Measurements from ENCODE around the gene CFAP43.
A peak's percentile ranks its signal among the peaks of the same experiment; 100 is the strongest.

The CFAP43 gene

DNA sequence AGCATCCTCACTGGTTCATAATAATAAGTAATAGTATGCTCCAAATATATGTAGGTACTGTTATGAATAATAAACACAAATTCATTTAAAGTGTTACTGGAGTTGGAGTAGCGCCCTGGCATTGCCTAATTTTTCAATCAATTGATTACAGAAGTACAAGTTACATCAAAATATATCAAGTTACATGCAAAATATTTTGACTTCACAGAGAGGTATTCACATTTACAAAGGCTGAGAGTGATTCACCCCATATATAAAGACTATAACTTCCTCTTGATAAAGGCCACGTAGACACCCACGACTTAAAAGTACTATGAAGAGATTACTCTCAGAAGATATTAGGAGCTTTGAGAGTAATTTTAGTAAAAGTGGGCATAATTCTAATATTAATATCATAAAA, 132.9 kb downstream of the CFAP43 start:
- no peaks in the 10 kb centered on the region for H3K27me3 ChIP-seq (ENCODE audit: insufficient read depth, low read length, poor library complexity)
- H3K79me2 ChIP-seq (ENCODE audit: control insufficient read depth, insufficient read depth, low read length), result no peaks in the 10 kb centered on the region
- no peak overlapping the region for H3K56ac ChIP-seq (ENCODE audit: low read length)
- no peak overlapping the region for H4K8ac ChIP-seq (ENCODE audit: low read depth, low read length)
- WGBS (ENCODE audit: extremely low coverage, insufficient coverage, low lambda C conversion rate), result no CpG with 5 or more reads among the region's 3 CpGs
- H3K23ac ChIP-seq (ENCODE audit: low read length), result no peak overlapping the region
- H3K4me1 ChIP-seq (ENCODE audit: control insufficient read depth, low read depth, low read length), result no peaks in the 10 kb centered on the region
- no peak for DNase-seq
- H2BK120ac ChIP-seq (ENCODE audit: low read depth, low read length), result no peak overlapping the region
- no peak overlapping the region for H3K18ac ChIP-seq (ENCODE audit: low read length)
- H2BK15ac ChIP-seq (replicated peaks; ENCODE audit: low read depth), result no peak overlapping the region
- no peak overlapping the region for H3K9ac ChIP-seq (ENCODE audit: low read length)
- H3K4me2 ChIP-seq (ENCODE audit: low read length), result no peak overlapping the region
- no peak overlapping the region for H4K5ac ChIP-seq (ENCODE audit: low read length)
- no peak overlapping the region for H2BK5ac ChIP-seq (ENCODE audit: low read length)
- H2AK5ac ChIP-seq (ENCODE audit: low read length), result no peak overlapping the region
- no peak overlapping the region for H3K4me3 ChIP-seq (ENCODE audit: low read length)
- no peak overlapping the region for H3K4ac ChIP-seq (ENCODE audit: low read depth, low read length)
- H3K36me3 ChIP-seq (ENCODE audit: control insufficient read depth, insufficient read depth, low read length), result no peaks in the 10 kb centered on the region
- no peak overlapping the region for H3K27ac ChIP-seq (ENCODE audit: low read depth, low read length)
- no peaks in the 10 kb centered on the region for H3K79me1 ChIP-seq (ENCODE audit: low read length)

- no peaks in the 10 kb centered on the region for H3K36me3 ChIP-seq (ENCODE audit: control insufficient read depth, insufficient read depth, low read length)
- no CpG with 5 or more reads among the region's 4 CpGs for WGBS (ENCODE audit: extremely low coverage, insufficient coverage, low lambda C conversion rate)
- DNase-seq, result no peak
- no peaks in the 10 kb centered on the region for H3K4me1 ChIP-seq (ENCODE audit: control insufficient read depth, low read depth, low read length)
- H2BK15ac ChIP-seq (replicated peaks; ENCODE audit: low read depth), result no peak overlapping the region
- no peak overlapping the region for H3K4me2 ChIP-seq (ENCODE audit: low read length)
- no peak overlapping the region for H2BK5ac ChIP-seq (ENCODE audit: low read length)
- no peaks in the 10 kb centered on the region for H3K79me2 ChIP-seq (ENCODE audit: control insufficient read depth, insufficient read depth, low read length)
- H4K8ac ChIP-seq (ENCODE audit: low read depth, low read length), result no peak overlapping the region
- no peak overlapping the region for H3K56ac ChIP-seq (ENCODE audit: low read length)
- no peak overlapping the region for H3K27ac ChIP-seq (ENCODE audit: low read depth, low read length)
- H3K79me1 ChIP-seq (ENCODE audit: low read length), result no peaks in the 10 kb centered on the region
- no peak overlapping the region for H2AK5ac ChIP-seq (ENCODE audit: low read length)
- H3K4ac ChIP-seq (ENCODE audit: low read depth, low read length), result no peak overlapping the region
- H3K23ac ChIP-seq (ENCODE audit: low read length), result no peak overlapping the region
- H2BK120ac ChIP-seq (ENCODE audit: low read depth, low read length), result no peak overlapping the region
- no peak overlapping the region for H3K9ac ChIP-seq (ENCODE audit: low read length)
- H3K27me3 ChIP-seq (ENCODE audit: insufficient read depth, low read length, poor library complexity), result no peaks in the 10 kb centered on the region
- H3K18ac ChIP-seq (ENCODE audit: low read length), result no peak overlapping the region
- H4K5ac ChIP-seq (ENCODE audit: low read length), result no peak overlapping the region
- no peak overlapping the region for H3K4me3 ChIP-seq (ENCODE audit: low read length)
Observed at GRCh38 chr10:104098358-104098925, 133.7 kb downstream of the CFAP43 start.

- Histone ChIP-seq H3K27me3 (ENCODE audit: insufficient read depth, low read length, poor library complexity) (no peaks in the 10 kb centered on the region), H3K23ac (ENCODE audit: low read length) (no peak overlapping the region), H3K79me2 (ENCODE audit: control insufficient read depth, insufficient read depth, low read length) (no peaks in the 10 kb centered on the region), H3K79me1 (ENCODE audit: low read length) (no peaks in the 10 kb centered on the region), H2AK5ac (ENCODE audit: low read length) (no peak overlapping the region), H3K36me3 (ENCODE audit: control insufficient read depth, insufficient read depth, low read length) (no peaks in the 10 kb centered on the region), H4K5ac (ENCODE audit: low read length) (no peak overlapping the region), H3K4me2 (ENCODE audit: low read length) (no peak overlapping the region), H3K4ac (ENCODE audit: low read depth, low read length) (no peak overlapping the region), H2BK15ac (replicated peaks; ENCODE audit: low read depth) (no peak overlapping the region), H3K4me3 (ENCODE audit: low read length) (no peak overlapping the region), H3K18ac (ENCODE audit: low read length) (no peak overlapping the region), H3K9ac (ENCODE audit: low read length) (no peak overlapping the region), H4K8ac (ENCODE audit: low read depth, low read length) (no peak overlapping the region), H2BK5ac (ENCODE audit: low read length) (no peak overlapping the region), H2BK120ac (ENCODE audit: low read depth, low read length) (no peak overlapping the region), H3K27ac (ENCODE audit: low read depth, low read length) (no peak overlapping the region), H3K4me1 (ENCODE audit: control insufficient read depth, low read depth, low read length) (no peaks in the 10 kb centered on the region), H3K56ac (ENCODE audit: low read length) (no peak overlapping the region)
- no CpG with 5 or more reads among the region's 2 CpGs for WGBS (ENCODE audit: extremely low coverage, insufficient coverage, low lambda C conversion rate)
- DNase-seq, result no peak
Observed at GRCh38 chr10:104096692-104097091, 135.5 kb downstream of the CFAP43 start.

DNA sequence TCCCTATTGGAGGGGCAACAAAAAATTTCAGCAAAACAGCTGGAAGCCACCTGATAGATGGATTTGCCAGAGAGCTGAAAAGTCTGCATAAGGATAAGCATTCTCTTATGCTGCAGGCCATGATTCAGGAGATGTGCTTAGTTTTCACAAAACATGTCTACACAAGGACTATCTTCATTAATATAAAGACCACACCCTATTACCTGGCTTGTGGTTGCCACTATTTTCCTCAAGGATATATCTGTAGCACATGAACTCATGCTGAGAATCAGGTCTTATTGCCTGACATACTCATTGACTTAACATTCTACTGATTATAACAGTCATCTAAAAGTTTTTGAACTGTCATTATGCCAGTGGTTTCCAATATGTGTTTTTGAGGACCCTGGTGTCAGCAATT, 139.4 kb downstream of the CFAP43 start:
- Histone ChIP-seq H3K27me3 (ENCODE audit: insufficient read depth, low read length, poor library complexity) (no peaks in the 10 kb centered on the region), H3K56ac (ENCODE audit: low read length) (no peak overlapping the region), H3K79me2 (ENCODE audit: control insufficient read depth, insufficient read depth, low read length) (no peaks in the 10 kb centered on the region), H2BK120ac (ENCODE audit: low read depth, low read length) (no peak overlapping the region), H3K36me3 (ENCODE audit: control insufficient read depth, insufficient read depth, low read length) (no peaks in the 10 kb centered on the region), H3K9ac (ENCODE audit: low read length) (no peak overlapping the region), H3K23ac (ENCODE audit: low read length) (no peak overlapping the region), H2AK5ac (ENCODE audit: low read length) (no peak overlapping the region), H3K18ac (ENCODE audit: low read length) (no peak overlapping the region), H4K8ac (ENCODE audit: low read depth, low read length) (peak overlapping the region; percentile 56), H2BK5ac (ENCODE audit: low read length) (no peak overlapping the region), H3K4me2 (ENCODE audit: low read length) (no peak overlapping the region), H3K27ac (ENCODE audit: low read depth, low read length) (no peak overlapping the region), H3K4me3 (ENCODE audit: low read length) (no peak overlapping the region), H2BK15ac (replicated peaks; ENCODE audit: low read depth) (no peak overlapping the region), H3K79me1 (ENCODE audit: low read length) (no peaks in the 10 kb centered on the region), H3K4me1 (ENCODE audit: control insufficient read depth, low read depth, low read length) (no peaks in the 10 kb centered on the region), H4K5ac (ENCODE audit: low read length) (no peak overlapping the region), H3K4ac (ENCODE audit: low read depth, low read length) (no peak overlapping the region)
- DNase-seq, result no peak

DNA sequence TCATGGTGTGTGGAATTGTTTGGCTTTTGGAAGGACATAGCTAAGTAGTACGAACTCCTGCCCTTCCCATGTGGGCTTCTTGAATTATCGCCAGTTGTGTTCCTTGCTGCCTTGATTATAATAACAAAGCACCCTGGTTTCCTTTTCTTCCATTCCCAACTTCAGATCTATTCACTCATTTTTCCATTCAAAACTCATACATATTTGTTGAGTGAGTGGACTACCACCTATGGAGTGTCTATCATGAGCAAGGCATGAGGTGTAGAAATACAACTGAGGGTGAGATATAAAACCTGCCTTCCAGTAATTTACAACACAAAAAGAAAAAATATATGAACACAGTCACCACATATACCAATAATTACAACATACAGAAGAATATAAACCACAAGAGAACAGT, 141.6 kb downstream of the CFAP43 start:
- Histone ChIP-seq H4K5ac (ENCODE audit: low read length) (no peak overlapping the region), H4K8ac (ENCODE audit: low read depth, low read length) (no peak overlapping the region), H3K4ac (ENCODE audit: low read depth, low read length) (no peak overlapping the region), H3K27ac (ENCODE audit: low read depth, low read length) (no peak overlapping the region), H2AK5ac (ENCODE audit: low read length) (no peak overlapping the region), H3K18ac (ENCODE audit: low read length) (no peak overlapping the region), H3K23ac (ENCODE audit: low read length) (no peak overlapping the region), H3K36me3 (ENCODE audit: control insufficient read depth, insufficient read depth, low read length) (no peaks in the 10 kb centered on the region), H3K4me3 (ENCODE audit: low read length) (no peak overlapping the region), H3K4me1 (ENCODE audit: control insufficient read depth, low read depth, low read length) (no peaks in the 10 kb centered on the region), H2BK5ac (ENCODE audit: low read length) (no peak overlapping the region), H3K9ac (ENCODE audit: low read length) (no peak overlapping the region), H3K4me2 (ENCODE audit: low read length) (no peak overlapping the region), H2BK120ac (ENCODE audit: low read depth, low read length) (no peak overlapping the region), H3K27me3 (ENCODE audit: insufficient read depth, low read length, poor library complexity) (no peaks in the 10 kb centered on the region), H3K79me2 (ENCODE audit: control insufficient read depth, insufficient read depth, low read length) (no peaks in the 10 kb centered on the region), H3K79me1 (ENCODE audit: low read length) (no peaks in the 10 kb centered on the region), H2BK15ac (replicated peaks; ENCODE audit: low read depth) (no peak overlapping the region), H3K56ac (ENCODE audit: low read length) (no peak overlapping the region)
- DNase-seq, result no peak
- WGBS (ENCODE audit: extremely low coverage, insufficient coverage, low lambda C conversion rate), result no CpG with 5 or more reads among the region's 2 CpGs

DNA sequence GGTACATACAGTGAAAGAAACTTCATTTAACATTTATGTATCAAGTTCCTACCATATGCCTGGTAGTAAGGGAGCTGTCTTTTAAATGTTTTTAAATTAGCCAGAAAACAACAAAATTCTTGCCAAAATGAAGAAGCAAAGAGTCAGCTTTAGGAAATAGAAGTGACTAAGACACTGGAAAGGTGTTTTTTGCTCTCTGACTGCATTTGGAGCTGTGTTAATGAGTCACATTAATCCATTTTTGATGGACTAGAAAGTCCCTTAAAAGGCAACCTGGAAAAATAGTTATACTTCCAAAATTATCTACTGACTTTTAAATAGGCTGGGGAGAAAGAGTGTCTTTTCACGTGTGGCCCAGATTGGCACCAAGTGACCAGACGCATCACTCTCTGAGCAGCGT, 142.5 kb downstream of the CFAP43 start:
- Histone ChIP-seq H2BK15ac (replicated peaks; ENCODE audit: low read depth) (no peak overlapping the region), H3K36me3 (ENCODE audit: control insufficient read depth, insufficient read depth, low read length) (no peaks in the 10 kb centered on the region), H3K4me2 (ENCODE audit: low read length) (no peak overlapping the region), H3K9ac (ENCODE audit: low read length) (no peak overlapping the region), H3K4me1 (ENCODE audit: control insufficient read depth, low read depth, low read length) (no peaks in the 10 kb centered on the region), H3K79me2 (ENCODE audit: control insufficient read depth, insufficient read depth, low read length) (no peaks in the 10 kb centered on the region), H3K4me3 (ENCODE audit: low read length) (no peak overlapping the region), H3K56ac (ENCODE audit: low read length) (no peak overlapping the region), H2BK120ac (ENCODE audit: low read depth, low read length) (no peak overlapping the region), H4K8ac (ENCODE audit: low read depth, low read length) (no peak overlapping the region), H2AK5ac (ENCODE audit: low read length) (no peak overlapping the region), H4K5ac (ENCODE audit: low read length) (no peak overlapping the region), H3K4ac (ENCODE audit: low read depth, low read length) (no peak overlapping the region), H2BK5ac (ENCODE audit: low read length) (no peak overlapping the region), H3K23ac (ENCODE audit: low read length) (no peak overlapping the region), H3K27ac (ENCODE audit: low read depth, low read length) (no peak overlapping the region), H3K27me3 (ENCODE audit: insufficient read depth, low read length, poor library complexity) (no peaks in the 10 kb centered on the region), H3K18ac (ENCODE audit: low read length) (no peak overlapping the region), H3K79me1 (ENCODE audit: low read length) (no peaks in the 10 kb centered on the region)
- no CpG with 5 or more reads among the region's 3 CpGs for WGBS (ENCODE audit: extremely low coverage, insufficient coverage, low lambda C conversion rate)
- no peak for DNase-seq

Data from mesendoderm (in vitro differentiated cells).